Measurements from ENCODE around the gene RREB1. TPM values are rescaled to one million over a fixed set of nuclear protein-coding genes. Genes with fewer than 3 reads are reported as not detected.

The RREB1 gene
- total RNA-seq, 1 donor from 2014 or later, result 43.9 TPM

DNA sequence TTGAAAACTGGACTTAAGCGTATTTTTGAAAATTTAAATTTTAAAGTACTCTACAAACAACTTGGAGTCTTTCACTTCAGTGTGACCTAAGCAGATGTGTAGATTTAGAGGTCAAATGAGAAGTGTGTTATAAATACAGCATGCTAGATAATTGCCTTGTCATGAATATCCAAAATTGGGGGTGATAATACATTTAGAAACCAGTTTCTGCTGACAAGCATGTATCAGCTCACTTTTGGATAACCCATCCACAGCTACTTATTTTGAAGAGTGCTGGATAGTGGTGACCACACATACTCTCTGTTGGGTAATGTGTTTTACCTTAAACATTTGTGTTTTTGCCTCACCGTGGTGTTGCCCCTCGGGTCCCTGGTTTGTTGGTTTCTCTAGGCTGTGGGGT is 14.9 kb downstream of the RREB1 start:
- Mint-ChIP-seq H3K4me3 (no peak overlapping the region), H3K27ac (no peak overlapping the region), H3K4me1 (ENCODE audit: unreplicated experiment) (peaks cover 46% of the 10 kb centered on the region), H3K27me3 (no peaks in the 10 kb centered on the region), H3K9me3 (no peaks in the 10 kb centered on the region), H3K36me3 (peaks cover 36% of the 10 kb centered on the region)
- no peak for DNase-seq (ENCODE audit: extremely low spot score, unreplicated experiment)
- TF ChIP-seq, protein P1, sequence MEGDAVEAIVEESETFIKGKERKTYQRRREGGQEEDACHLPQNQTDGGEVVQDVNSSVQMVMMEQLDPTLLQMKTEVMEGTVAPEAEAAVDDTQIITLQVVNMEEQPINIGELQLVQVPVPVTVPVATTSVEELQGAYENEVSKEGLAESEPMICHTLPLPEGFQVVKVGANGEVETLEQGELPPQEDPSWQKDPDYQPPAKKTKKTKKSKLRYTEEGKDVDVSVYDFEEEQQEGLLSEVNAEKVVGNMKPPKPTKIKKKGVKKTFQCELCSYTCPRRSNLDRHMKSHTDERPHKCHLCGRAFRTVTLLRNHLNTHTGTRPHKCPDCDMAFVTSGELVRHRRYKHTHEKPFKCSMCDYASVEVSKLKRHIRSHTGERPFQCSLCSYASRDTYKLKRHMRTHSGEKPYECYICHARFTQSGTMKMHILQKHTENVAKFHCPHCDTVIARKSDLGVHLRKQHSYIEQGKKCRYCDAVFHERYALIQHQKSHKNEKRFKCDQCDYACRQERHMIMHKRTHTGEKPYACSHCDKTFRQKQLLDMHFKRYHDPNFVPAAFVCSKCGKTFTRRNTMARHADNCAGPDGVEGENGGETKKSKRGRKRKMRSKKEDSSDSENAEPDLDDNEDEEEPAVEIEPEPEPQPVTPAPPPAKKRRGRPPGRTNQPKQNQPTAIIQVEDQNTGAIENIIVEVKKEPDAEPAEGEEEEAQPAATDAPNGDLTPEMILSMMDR (conservative IDR thresholded peaks at IDR 0.05), result no peak

DNA sequence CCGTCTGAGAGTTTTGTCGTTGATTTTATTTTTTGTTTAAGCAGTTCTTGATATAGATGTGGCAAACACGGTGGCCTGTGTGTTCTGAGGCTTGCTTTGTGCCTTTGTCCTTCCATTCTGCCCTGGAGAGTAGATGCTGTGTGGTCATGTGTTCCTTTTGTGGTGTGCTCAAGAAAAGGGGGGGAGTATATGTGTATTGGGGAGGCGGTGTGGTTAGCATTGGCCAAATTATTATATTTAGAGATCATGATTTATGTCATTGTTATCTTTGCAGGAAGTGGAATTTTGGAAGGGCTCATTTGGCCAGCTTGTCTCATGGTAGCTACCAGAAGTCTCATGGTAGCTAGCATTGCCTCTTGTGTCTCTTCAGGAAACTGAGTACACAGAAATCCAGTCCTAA is 16.4 kb downstream of the RREB1 start:
- H3K36me3 Mint-ChIP-seq, result peaks cover 42% of the 10 kb centered on the region
- TF ChIP-seq, protein P1 (conservative IDR thresholded peaks at IDR 0.05), result no peak
- H3K4me3 Mint-ChIP-seq, result no peak overlapping the region
- H3K9me3 Mint-ChIP-seq, result no peaks in the 10 kb centered on the region
- DNase-seq (ENCODE audit: extremely low spot score, unreplicated experiment), result no peak
- peak overlapping the region; percentile 73 for H3K27ac Mint-ChIP-seq
- H3K27me3 Mint-ChIP-seq, result no peaks in the 10 kb centered on the region
- H3K4me1 Mint-ChIP-seq (ENCODE audit: unreplicated experiment), result peaks cover 52% of the 10 kb centered on the region

DNA sequence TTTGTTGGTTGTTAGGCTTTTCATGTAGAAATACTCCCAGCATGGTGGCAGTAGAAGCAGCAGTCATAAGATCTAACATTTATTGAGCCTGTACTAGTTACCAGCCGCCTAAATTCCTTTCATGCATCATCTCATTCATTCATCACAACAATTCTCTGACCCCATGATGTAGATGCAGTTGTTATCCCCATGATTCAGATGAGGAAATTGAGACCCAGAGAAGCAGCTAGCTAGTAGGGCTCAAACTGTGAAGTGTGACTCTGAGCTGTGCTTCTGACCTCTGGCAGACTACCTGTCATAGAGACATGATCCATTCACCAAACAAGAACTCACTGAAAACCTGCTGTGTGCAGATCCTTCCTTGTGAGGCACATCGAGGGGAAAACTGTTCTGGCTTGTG is 16.9 kb downstream of the RREB1 start:
- Mint-ChIP-seq H3K27ac (peak overlapping the region; percentile 73), H3K36me3 (peaks cover 37% of the 10 kb centered on the region), H3K9me3 (no peaks in the 10 kb centered on the region), H3K4me1 (ENCODE audit: unreplicated experiment) (peaks cover 47% of the 10 kb centered on the region), H3K27me3 (no peaks in the 10 kb centered on the region), H3K4me3 (no peak overlapping the region)
- TF ChIP-seq, protein P1 (conservative IDR thresholded peaks at IDR 0.05), result no peak
- no peak for DNase-seq (ENCODE audit: extremely low spot score, unreplicated experiment)

DNA sequence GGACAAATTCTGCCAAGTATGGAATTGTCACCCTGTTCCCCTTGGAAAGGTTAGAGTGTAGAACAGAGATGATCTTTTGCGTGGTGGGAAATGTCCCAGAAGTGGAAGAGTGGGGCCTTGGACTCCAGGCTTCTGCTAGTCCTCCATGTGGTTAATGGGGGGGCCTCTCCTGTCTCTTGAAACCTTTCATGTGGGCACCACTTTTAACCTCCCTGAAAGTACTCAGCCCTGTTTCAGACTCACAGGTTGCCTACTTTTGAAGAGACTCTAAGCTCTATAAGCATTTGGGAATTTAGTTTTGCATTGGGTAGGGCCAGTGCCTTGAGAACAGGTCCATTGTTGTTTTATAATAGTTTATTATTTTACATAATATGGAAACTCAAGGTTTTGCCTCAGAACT is 17.5 kb downstream of the RREB1 start:
- Mint-ChIP-seq H3K4me3 (no peak overlapping the region), H3K9me3 (no peaks in the 10 kb centered on the region), H3K36me3 (peaks cover 41% of the 10 kb centered on the region), H3K27ac (peak overlapping the region; percentile 73), H3K27me3 (no peaks in the 10 kb centered on the region), H3K4me1 (ENCODE audit: unreplicated experiment) (peaks cover 51% of the 10 kb centered on the region)
- no peak for DNase-seq (ENCODE audit: extremely low spot score, unreplicated experiment)
- TF ChIP-seq, protein P1 (conservative IDR thresholded peaks at IDR 0.05), result no peak

DNA sequence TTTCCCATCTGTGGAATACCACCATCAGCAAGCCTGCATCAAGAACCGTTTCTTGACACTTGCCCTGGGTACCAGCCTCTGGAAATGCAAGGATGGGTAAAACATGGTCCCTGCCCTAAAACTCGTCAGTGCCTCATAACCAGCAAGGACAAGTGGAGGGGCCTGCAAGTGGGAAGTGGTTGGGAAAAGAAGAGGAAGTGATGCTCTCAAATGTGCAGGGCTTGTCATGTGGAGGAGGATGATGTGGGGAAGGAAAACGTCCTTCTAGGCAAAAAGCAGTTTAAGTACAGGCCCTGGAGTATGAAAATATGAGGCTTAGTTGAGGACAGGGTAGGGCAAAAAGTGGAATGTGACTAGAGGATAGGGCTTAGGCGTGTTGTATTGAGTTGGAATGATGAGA is 19.0 kb downstream of the RREB1 start:
- TF ChIP-seq, protein P1 (conservative IDR thresholded peaks at IDR 0.05), result no peak
- H3K4me3 Mint-ChIP-seq, result no peak overlapping the region
- H3K4me1 Mint-ChIP-seq (ENCODE audit: unreplicated experiment), result peaks cover 53% of the 10 kb centered on the region
- H3K9me3 Mint-ChIP-seq, result no peaks in the 10 kb centered on the region
- H3K27me3 Mint-ChIP-seq, result no peaks in the 10 kb centered on the region
- peaks cover 36% of the 10 kb centered on the region for H3K36me3 Mint-ChIP-seq
- no peak for DNase-seq (ENCODE audit: extremely low spot score, unreplicated experiment)
- H3K27ac Mint-ChIP-seq, result peak overlapping the region; percentile 10

DNA sequence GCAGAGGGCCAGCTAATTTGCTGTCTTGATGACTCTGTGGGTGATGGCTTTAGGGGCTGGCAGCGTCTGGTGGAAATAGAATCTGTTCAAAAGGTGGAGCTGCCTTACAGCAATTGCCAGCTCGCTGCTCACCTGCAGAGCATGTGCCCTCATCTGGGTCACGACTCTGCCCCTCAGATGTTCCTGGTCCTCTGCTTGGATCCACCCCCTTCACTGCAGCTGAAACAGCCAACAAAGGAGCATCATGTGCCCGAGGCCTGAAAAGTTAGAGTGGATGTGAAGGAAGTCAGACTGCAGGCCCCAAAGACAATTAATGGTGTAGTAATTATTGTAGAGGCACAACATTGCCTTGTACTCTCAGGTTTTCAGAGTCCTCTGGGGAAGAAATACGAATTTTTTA is 19.9 kb downstream of the RREB1 start:
- Mint-ChIP-seq H3K9me3 (no peaks in the 10 kb centered on the region), H3K4me3 (no peak overlapping the region), H3K27ac (peak overlapping the region; percentile 15), H3K27me3 (no peaks in the 10 kb centered on the region), H3K36me3 (peaks cover 29% of the 10 kb centered on the region), H3K4me1 (ENCODE audit: unreplicated experiment) (peaks cover 51% of the 10 kb centered on the region)
- TF ChIP-seq, protein P1 (conservative IDR thresholded peaks at IDR 0.05), result no peak
- no peak for DNase-seq (ENCODE audit: extremely low spot score, unreplicated experiment)
